ENCODE data around the gene ANKMY1.

DNA sequence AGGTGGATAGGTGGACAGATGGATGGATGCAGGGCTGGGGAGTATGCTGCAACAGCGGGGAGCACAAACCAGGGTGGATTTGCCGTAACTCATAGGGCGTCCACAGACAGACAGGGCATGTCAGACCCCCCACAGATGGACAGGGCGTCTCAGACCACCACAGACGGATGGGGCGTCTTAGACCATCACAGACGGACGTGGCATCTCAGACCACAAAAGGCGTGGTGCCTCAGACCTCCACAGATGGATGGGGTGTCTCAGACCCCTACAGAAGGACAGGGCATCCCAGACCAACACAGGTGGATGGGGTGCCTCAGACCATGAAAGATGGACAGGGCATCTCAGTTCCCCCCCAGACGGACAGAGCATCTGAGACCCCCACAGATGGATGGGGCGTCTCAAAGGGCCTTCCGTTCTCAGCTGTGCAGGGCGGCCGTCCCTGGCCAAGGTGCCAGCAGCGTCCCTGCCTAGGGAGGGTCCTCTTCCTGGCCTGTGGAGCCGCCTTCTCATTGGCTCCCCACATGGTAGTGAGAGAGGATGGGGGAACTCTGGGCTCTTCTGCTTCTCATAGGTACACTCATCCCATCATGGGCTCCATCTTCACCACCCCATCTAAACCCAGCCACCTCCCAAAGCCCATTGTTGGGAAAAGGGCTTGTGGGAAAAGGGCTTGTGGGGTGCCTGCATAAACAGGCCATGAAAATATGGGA, 2.1 kb downstream of the ANKMY1 start:
- TF ChIP-seq CTCF (IDR thresholded peaks at IDR 0.05) (no peak), POLR2A (IDR thresholded peaks at IDR 0.05) (no peak), POLR2AphosphoS5 (IDR thresholded peaks at IDR 0.05) (no peak)

Data from stomach (tissue), 4 donors.